ENCODE measurements around the gene CADPS2. TPM values are rescaled to one million over a fixed set of nuclear protein-coding genes. Genes with fewer than 3 reads are reported as not detected.

Gene CADPS2
- total RNA-seq, 1 donor from 2014 or later: 6.4 TPM

GRCh38 chr7:122354656-122355055, 531.6 kb downstream of the CADPS2 start:
- peaks cover 7% of the 10 kb centered on the region for H3K4me1 Mint-ChIP-seq (ENCODE audit: low read depth, unreplicated experiment)
- no peak overlapping the region for H3K4me3 ChIP-seq (ENCODE audit: insufficient read depth, low read depth, low read length)
- H3K79me2 ChIP-seq (ENCODE audit: insufficient read depth, low read length): no peaks in the 10 kb centered on the region
- no peaks in the 10 kb centered on the region for H3K27me3 Mint-ChIP-seq (ENCODE audit: low read depth, unreplicated experiment)
- no peak overlapping the region for H2AFZ ChIP-seq (ENCODE audit: low read depth, low read length)
- H3K4me3 Mint-ChIP-seq (ENCODE audit: unreplicated experiment): no peak overlapping the region
- no peak overlapping the region for H3K9ac ChIP-seq (ENCODE audit: low read length)
- FAIRE-seq: no peak
- no peak overlapping the region for H3K27ac Mint-ChIP-seq (ENCODE audit: unreplicated experiment)
- H3K9me3 Mint-ChIP-seq (ENCODE audit: unreplicated experiment): no peaks in the 10 kb centered on the region
- H4K20me1 ChIP-seq (ENCODE audit: insufficient read depth, low read length): no peaks in the 10 kb centered on the region
- no peak for TF ChIP-seq EZH2 (IDR thresholded peaks at IDR 0.05; ENCODE audit: insufficient read depth, low read length)
- TF ChIP-seq, protein P1, sequence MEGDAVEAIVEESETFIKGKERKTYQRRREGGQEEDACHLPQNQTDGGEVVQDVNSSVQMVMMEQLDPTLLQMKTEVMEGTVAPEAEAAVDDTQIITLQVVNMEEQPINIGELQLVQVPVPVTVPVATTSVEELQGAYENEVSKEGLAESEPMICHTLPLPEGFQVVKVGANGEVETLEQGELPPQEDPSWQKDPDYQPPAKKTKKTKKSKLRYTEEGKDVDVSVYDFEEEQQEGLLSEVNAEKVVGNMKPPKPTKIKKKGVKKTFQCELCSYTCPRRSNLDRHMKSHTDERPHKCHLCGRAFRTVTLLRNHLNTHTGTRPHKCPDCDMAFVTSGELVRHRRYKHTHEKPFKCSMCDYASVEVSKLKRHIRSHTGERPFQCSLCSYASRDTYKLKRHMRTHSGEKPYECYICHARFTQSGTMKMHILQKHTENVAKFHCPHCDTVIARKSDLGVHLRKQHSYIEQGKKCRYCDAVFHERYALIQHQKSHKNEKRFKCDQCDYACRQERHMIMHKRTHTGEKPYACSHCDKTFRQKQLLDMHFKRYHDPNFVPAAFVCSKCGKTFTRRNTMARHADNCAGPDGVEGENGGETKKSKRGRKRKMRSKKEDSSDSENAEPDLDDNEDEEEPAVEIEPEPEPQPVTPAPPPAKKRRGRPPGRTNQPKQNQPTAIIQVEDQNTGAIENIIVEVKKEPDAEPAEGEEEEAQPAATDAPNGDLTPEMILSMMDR (IDR thresholded peaks at IDR 0.05; ENCODE audit: insufficient read depth, low read depth, low read length): no peak
- no peaks in the 10 kb centered on the region for H3K36me3 ChIP-seq (ENCODE audit: insufficient read depth, low read length)
- no peak for DNase-seq (ENCODE audit: low read depth)
- H3K4me1 ChIP-seq (ENCODE audit: insufficient read depth, low read length): no peaks in the 10 kb centered on the region
- H3K4me2 ChIP-seq (ENCODE audit: low read length): no peak overlapping the region
- H3K9me3 ChIP-seq (ENCODE audit: insufficient read depth, low read depth, low read length): no peaks in the 10 kb centered on the region
- no peaks in the 10 kb centered on the region for H3K27me3 ChIP-seq (ENCODE audit: insufficient read depth, low read length)
- H3K27ac ChIP-seq (ENCODE audit: low read depth, low read length): no peak overlapping the region
- no peaks in the 10 kb centered on the region for H3K36me3 Mint-ChIP-seq (ENCODE audit: low read depth, unreplicated experiment)

DNA sequence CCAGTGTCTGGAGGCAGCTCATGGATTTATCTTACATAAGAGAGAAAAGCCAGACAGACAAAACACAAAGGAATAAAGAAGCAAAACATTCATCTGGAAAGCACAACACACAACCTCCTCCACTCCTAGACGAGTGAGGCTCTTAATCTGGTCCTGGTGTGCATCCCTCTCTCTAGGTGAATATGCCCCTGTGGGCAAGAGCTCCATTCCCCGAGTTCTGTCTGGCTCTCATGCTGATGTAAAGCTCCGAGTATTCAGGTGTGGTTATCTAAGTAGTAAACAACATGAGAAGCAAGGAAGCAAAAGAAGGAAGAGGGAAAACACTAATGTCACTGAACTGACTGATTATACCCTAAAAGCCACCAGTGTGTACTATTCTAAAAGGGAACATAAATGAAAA, 533.8 kb downstream of the CADPS2 start:
- no peak overlapping the region for H3K27ac ChIP-seq (ENCODE audit: low read depth, low read length)
- H3K36me3 ChIP-seq (ENCODE audit: insufficient read depth, low read length): no peaks in the 10 kb centered on the region
- DNase-seq (ENCODE audit: low read depth) (no peak), FAIRE-seq (no peak)
- H3K79me2 ChIP-seq (ENCODE audit: insufficient read depth, low read length): no peaks in the 10 kb centered on the region
- H3K36me3 Mint-ChIP-seq (ENCODE audit: low read depth, unreplicated experiment): no peaks in the 10 kb centered on the region
- H4K20me1 ChIP-seq (ENCODE audit: insufficient read depth, low read length): no peaks in the 10 kb centered on the region
- H3K4me1 ChIP-seq (ENCODE audit: insufficient read depth, low read length): no peaks in the 10 kb centered on the region
- H3K9ac ChIP-seq (ENCODE audit: low read length): no peak overlapping the region
- H3K4me2 ChIP-seq (ENCODE audit: low read length): no peak overlapping the region
- H3K27ac Mint-ChIP-seq (ENCODE audit: unreplicated experiment): no peak overlapping the region
- no peak overlapping the region for H2AFZ ChIP-seq (ENCODE audit: low read depth, low read length)
- TF ChIP-seq, protein P1 (IDR thresholded peaks at IDR 0.05; ENCODE audit: insufficient read depth, low read depth, low read length): no peak
- no peak for TF ChIP-seq EZH2 (IDR thresholded peaks at IDR 0.05; ENCODE audit: insufficient read depth, low read length)
- no peaks in the 10 kb centered on the region for H3K9me3 Mint-ChIP-seq (ENCODE audit: unreplicated experiment)
- no peaks in the 10 kb centered on the region for H3K27me3 ChIP-seq (ENCODE audit: insufficient read depth, low read length)
- H3K9me3 ChIP-seq (ENCODE audit: insufficient read depth, low read depth, low read length): no peaks in the 10 kb centered on the region
- no peak overlapping the region for H3K4me3 ChIP-seq (ENCODE audit: insufficient read depth, low read depth, low read length)
- no peaks in the 10 kb centered on the region for H3K27me3 Mint-ChIP-seq (ENCODE audit: low read depth, unreplicated experiment)
- no peak overlapping the region for H3K4me3 Mint-ChIP-seq (ENCODE audit: unreplicated experiment)
- H3K4me1 Mint-ChIP-seq (ENCODE audit: low read depth, unreplicated experiment): peaks cover 7% of the 10 kb centered on the region

- no peaks in the 10 kb centered on the region for H3K27me3 ChIP-seq (ENCODE audit: insufficient read depth, low read length)
- no peaks in the 10 kb centered on the region for H3K4me1 ChIP-seq (ENCODE audit: insufficient read depth, low read length)
- FAIRE-seq (no peak), DNase-seq (ENCODE audit: low read depth) (no peak)
- H3K4me1 Mint-ChIP-seq (ENCODE audit: low read depth, unreplicated experiment): peaks cover 7% of the 10 kb centered on the region
- H4K20me1 ChIP-seq (ENCODE audit: insufficient read depth, low read length): no peaks in the 10 kb centered on the region
- no peaks in the 10 kb centered on the region for H3K27me3 Mint-ChIP-seq (ENCODE audit: low read depth, unreplicated experiment)
- H3K9ac ChIP-seq (ENCODE audit: low read length): no peak overlapping the region
- H3K27ac ChIP-seq (ENCODE audit: low read depth, low read length): no peak overlapping the region
- no peaks in the 10 kb centered on the region for H3K36me3 ChIP-seq (ENCODE audit: insufficient read depth, low read length)
- H3K9me3 ChIP-seq (ENCODE audit: insufficient read depth, low read depth, low read length): no peaks in the 10 kb centered on the region
- no peak overlapping the region for H3K4me3 Mint-ChIP-seq (ENCODE audit: unreplicated experiment)
- no peak overlapping the region for H2AFZ ChIP-seq (ENCODE audit: low read depth, low read length)
- no peak overlapping the region for H3K4me2 ChIP-seq (ENCODE audit: low read length)
- H3K9me3 Mint-ChIP-seq (ENCODE audit: unreplicated experiment): no peaks in the 10 kb centered on the region
- TF ChIP-seq, protein P1 (IDR thresholded peaks at IDR 0.05; ENCODE audit: insufficient read depth, low read depth, low read length): no peak
- TF ChIP-seq EZH2 (IDR thresholded peaks at IDR 0.05; ENCODE audit: insufficient read depth, low read length): no peak
- no peak overlapping the region for H3K4me3 ChIP-seq (ENCODE audit: insufficient read depth, low read depth, low read length)
- no peaks in the 10 kb centered on the region for H3K36me3 Mint-ChIP-seq (ENCODE audit: low read depth, unreplicated experiment)
- H3K27ac Mint-ChIP-seq (ENCODE audit: unreplicated experiment): no peak overlapping the region
- H3K79me2 ChIP-seq (ENCODE audit: insufficient read depth, low read length): no peaks in the 10 kb centered on the region
These were observed 535.6 kb downstream of the CADPS2 start for GRCh38 chr7:122350701-122351100.
